GM23338 (cell line): Measurements from ENCODE around the gene KIF2C.

Experiments used
- CREB1 ChIP-seq: fragments of 250-450 bp; sonication (Bioruptor Pico); IDR thresholded peaks from 2 replicates; pipeline ENCODE4 v1.5.0; 2020; ENCODE audit warnings: low read depth, mild to moderate bottlenecking, moderate library complexity
- EZH2 ChIP-seq: fragments of 200-600 bp; sonication (generic); IDR thresholded peaks from one replicate; pipeline ENCODE4 v1.8.0; 2017; ENCODE audit warnings: antibody characterized with exemption, mild to moderate bottlenecking, low read depth; ENCODE audit not compliant: unreplicated experiment
- EZH2phosphoT487 ChIP-seq: fragments of 200-600 bp; sonication (generic); IDR thresholded peaks from one replicate; pipeline ENCODE4 v1.8.1; 2018; ENCODE audit warnings: antibody characterized with exemption; ENCODE audit not compliant: unreplicated experiment
- JUNB ChIP-seq: IDR thresholded peaks from one replicate; pipeline ENCODE4 v1.6.1; 2016; ENCODE audit warnings: antibody characterized with exemption; ENCODE audit not compliant: unreplicated experiment
- POLR2AphosphoS5 ChIP-seq: IDR thresholded peaks from 2 replicates; pipeline ENCODE4 v1.6.1; 2016; ENCODE audit warnings: antibody characterized with exemption, low read depth
- STAT1 ChIP-seq: IDR thresholded peaks from one replicate; pipeline ENCODE4 v1.6.1; 2016; ENCODE audit warnings: antibody characterized with exemption; ENCODE audit not compliant: unreplicated experiment
- ZNF114 ChIP-seq: fragments of 250-450 bp; sonication (Bioruptor Pico); IDR thresholded peaks from 2 replicates; pipeline ENCODE4 v1.5.0; 2020; ENCODE audit warnings: mild to moderate bottlenecking, moderate library complexity
- ZNF331 ChIP-seq: fragments of 250-450 bp; sonication (Bioruptor Pico); IDR thresholded peaks from 2 replicates; pipeline ENCODE4 v1.5.0; 2020; ENCODE audit warnings: low read depth, mild to moderate bottlenecking, moderate library complexity
- TF ChIP-seq, protein P1 (sequence below), 2 experiments: fragments of 200-600 bp in 1 of 2; sonication (generic) in 1 of 2; conservative IDR thresholded peaks; 2 replicates each; pipeline versions ENCODE4 v1.5.1 to v1.6.1; 2016 to 2017; ENCODE audit warnings: antibody characterized with exemption in 2 of 2, low read depth in 2 of 2, mild to moderate bottlenecking in 2 of 2, moderate library complexity in 1 of 2
- TF ChIP-seq, protein P2 (sequence below): IDR thresholded peaks from one replicate; pipeline ENCODE4 v1.6.1; 2018; ENCODE audit warnings: antibody characterized with exemption; ENCODE audit not compliant: unreplicated experiment
- TF ChIP-seq, protein P3 (sequence below): IDR thresholded peaks from 2 replicates; pipeline ENCODE4 v1.6.1; 2016; ENCODE audit warnings: antibody characterized with exemption

DNA sequence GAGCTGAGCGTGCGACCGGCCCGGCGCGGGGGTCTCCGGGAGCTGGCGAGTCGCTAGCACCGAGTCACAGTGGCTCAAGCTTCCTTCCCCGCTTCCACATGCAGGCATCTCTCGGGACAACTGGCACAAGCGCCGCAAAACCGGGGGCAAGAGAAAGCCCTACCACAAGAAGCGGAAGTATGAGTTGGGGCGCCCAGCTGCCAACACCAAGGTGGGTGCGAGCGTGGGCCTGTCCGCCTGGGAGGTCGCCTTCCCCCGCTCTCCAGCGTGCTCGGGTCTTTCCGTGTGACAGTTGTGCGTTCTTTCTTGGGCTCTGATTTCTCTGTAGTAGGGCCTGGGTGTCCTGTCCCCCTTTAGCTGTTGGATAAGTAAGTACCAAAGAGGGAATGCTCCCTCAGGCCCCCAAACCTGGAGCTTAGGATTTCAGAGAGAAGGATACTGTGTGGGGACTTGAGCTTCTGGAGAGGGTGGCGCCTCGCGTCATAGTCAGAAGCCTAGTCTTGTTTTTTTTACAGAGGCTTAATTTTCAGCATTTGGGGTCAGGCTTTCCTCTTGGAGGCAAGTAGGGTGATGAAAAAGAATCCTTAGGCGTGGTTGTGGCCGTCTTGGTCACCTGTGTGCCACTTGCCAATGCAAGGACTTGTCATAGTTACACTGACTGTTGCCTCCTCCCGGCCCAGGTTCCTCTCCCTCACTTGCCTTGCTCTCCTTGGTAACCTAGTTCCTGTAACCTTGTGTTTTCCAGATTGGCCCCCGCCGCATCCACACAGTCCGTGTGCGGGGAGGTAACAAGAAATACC lies 36.5 kb downstream of the KIF2C start:
- TF ChIP-seq JUNB (no peak), CREB1 (CRISPR knock-in tag) (no peak), POLR2AphosphoS5 (peak; percentile 18; the same call in 1 of the 2 replicates), EZH2 (no peak), EZH2phosphoT487 (no peak), ZNF331 (CRISPR knock-in tag) (no peak), ZNF114 (CRISPR knock-in tag) (no peak), STAT1 (no peak)
- TF ChIP-seq, protein P1, sequence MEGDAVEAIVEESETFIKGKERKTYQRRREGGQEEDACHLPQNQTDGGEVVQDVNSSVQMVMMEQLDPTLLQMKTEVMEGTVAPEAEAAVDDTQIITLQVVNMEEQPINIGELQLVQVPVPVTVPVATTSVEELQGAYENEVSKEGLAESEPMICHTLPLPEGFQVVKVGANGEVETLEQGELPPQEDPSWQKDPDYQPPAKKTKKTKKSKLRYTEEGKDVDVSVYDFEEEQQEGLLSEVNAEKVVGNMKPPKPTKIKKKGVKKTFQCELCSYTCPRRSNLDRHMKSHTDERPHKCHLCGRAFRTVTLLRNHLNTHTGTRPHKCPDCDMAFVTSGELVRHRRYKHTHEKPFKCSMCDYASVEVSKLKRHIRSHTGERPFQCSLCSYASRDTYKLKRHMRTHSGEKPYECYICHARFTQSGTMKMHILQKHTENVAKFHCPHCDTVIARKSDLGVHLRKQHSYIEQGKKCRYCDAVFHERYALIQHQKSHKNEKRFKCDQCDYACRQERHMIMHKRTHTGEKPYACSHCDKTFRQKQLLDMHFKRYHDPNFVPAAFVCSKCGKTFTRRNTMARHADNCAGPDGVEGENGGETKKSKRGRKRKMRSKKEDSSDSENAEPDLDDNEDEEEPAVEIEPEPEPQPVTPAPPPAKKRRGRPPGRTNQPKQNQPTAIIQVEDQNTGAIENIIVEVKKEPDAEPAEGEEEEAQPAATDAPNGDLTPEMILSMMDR (conservative IDR thresholded peaks at IDR 0.05; ENCODE audit: low read depth in 2 of 2): no peak
- TF ChIP-seq, protein P2, sequence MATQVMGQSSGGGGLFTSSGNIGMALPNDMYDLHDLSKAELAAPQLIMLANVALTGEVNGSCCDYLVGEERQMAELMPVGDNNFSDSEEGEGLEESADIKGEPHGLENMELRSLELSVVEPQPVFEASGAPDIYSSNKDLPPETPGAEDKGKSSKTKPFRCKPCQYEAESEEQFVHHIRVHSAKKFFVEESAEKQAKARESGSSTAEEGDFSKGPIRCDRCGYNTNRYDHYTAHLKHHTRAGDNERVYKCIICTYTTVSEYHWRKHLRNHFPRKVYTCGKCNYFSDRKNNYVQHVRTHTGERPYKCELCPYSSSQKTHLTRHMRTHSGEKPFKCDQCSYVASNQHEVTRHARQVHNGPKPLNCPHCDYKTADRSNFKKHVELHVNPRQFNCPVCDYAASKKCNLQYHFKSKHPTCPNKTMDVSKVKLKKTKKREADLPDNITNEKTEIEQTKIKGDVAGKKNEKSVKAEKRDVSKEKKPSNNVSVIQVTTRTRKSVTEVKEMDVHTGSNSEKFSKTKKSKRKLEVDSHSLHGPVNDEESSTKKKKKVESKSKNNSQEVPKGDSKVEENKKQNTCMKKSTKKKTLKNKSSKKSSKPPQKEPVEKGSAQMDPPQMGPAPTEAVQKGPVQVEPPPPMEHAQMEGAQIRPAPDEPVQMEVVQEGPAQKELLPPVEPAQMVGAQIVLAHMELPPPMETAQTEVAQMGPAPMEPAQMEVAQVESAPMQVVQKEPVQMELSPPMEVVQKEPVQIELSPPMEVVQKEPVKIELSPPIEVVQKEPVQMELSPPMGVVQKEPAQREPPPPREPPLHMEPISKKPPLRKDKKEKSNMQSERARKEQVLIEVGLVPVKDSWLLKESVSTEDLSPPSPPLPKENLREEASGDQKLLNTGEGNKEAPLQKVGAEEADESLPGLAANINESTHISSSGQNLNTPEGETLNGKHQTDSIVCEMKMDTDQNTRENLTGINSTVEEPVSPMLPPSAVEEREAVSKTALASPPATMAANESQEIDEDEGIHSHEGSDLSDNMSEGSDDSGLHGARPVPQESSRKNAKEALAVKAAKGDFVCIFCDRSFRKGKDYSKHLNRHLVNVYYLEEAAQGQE: no peak
- TF ChIP-seq, protein P3, sequence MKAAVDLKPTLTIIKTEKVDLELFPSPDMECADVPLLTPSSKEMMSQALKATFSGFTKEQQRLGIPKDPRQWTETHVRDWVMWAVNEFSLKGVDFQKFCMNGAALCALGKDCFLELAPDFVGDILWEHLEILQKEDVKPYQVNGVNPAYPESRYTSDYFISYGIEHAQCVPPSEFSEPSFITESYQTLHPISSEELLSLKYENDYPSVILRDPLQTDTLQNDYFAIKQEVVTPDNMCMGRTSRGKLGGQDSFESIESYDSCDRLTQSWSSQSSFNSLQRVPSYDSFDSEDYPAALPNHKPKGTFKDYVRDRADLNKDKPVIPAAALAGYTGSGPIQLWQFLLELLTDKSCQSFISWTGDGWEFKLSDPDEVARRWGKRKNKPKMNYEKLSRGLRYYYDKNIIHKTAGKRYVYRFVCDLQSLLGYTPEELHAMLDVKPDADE: no peak
